Esophagus muscularis mucosa (tissue), 4 donors: ENCODE results near the gene RFNG.

Source experiments
- CTCF ChIP-seq, 3 experiments: fragments of 200-600 bp in 2 of 3; fragments of 450-650 bp in 1 of 3; sonication (generic) in 2 of 3; IDR thresholded peaks; one replicate each; pipeline ENCODE4 v1.5.1; 2017 to 2019; ENCODE audit warnings: antibody characterized with exemption in 3 of 3, mild to moderate bottlenecking in 2 of 3, moderate library complexity in 1 of 3
- EP300 ChIP-seq: sonication (generic); formaldehyde crosslinking; IDR thresholded peaks from one replicate; pipeline ENCODE4 v1.6.1; 2017; ENCODE audit warnings: antibody characterized with exemption
- POLR2A ChIP-seq: fragments of 450-650 bp; IDR thresholded peaks from one replicate; pipeline ENCODE4 v1.6.1; 2017; ENCODE audit warnings: antibody characterized with exemption, moderate library complexity, mild to moderate bottlenecking, low read depth
- POLR2AphosphoS5 ChIP-seq, 2 donors: sonication (generic); formaldehyde crosslinking; IDR thresholded peaks; one replicate each; pipeline ENCODE4 v1.6.1; 2017; ENCODE audit warnings: antibody characterized with exemption in 2 of 2

DNA sequence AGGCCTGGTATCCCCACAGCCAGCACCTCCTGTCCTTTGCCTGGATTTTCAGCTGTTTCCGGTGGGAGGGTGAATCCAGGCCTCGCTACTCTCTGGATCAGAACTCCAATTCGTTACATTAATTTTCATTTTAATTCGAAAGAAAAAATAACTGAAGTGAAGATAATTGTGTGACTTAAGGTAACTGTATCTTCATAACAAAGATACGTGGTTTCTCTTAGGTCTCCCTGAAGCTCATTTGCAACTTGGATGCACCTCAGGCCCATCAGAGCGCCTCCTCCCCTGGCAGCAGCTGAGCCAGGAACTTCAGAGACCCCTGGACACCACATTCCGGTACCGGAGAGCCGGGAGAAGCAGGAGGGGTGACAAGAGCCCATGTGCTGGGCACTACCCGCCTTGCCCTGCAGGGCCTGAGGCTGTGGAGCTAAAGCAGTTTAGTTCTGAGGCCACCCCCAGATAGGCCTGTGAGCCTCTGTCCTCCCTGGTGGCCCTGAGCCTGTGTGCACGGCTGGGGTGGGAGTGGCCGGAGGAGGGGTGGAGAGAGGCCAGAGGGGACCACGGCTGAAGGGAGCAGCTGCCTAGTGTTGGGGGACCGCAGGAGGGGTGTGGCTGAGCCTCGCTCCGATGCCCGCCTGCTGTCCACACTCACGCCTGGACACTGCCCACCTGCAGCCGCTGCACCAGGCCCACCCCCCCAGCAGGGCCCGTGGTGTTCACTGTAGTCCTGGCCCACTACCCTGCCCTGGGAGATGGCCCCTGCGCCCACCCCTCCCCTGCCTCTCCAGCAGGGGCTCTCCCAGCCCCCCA lies 25.4 kb upstream of the RFNG start:
- TF ChIP-seq CTCF (IDR thresholded peaks at IDR 0.05) (no peak), POLR2A (no peak), EP300 (no peak), POLR2AphosphoS5 (IDR thresholded peaks at IDR 0.05) (no peak)
